Subcutaneous adipose tissue (tissue), 4 donors: ENCODE data around the gene TBC1D5. TPM values are rescaled to one million over a fixed set of nuclear protein-coding genes. Genes with fewer than 3 reads are reported as not detected.

ENCODE experiments used
- total RNA-seq, 4 donors: library from RNA; depleted of rRNA; stranded (reverse); fragments of >200 nt; gene quantifications; one replicate each; pipeline ENCODE4 v1.1.0, GENCODE V29; 2016
- TF ChIP-seq, protein P1 (sequence below): fragments of 450-650 bp; IDR thresholded peaks from one replicate; pipeline ENCODE4 v1.5.1; 2016; ENCODE audit warnings: low read depth, mild to moderate bottlenecking, control low read depth, antibody characterized with exemption, moderate library complexity

TBC1D5 gene
- total RNA-seq, 4 donors from 2014 or later: 76.3 to 91.1 (median 81.3) TPM

DNA sequence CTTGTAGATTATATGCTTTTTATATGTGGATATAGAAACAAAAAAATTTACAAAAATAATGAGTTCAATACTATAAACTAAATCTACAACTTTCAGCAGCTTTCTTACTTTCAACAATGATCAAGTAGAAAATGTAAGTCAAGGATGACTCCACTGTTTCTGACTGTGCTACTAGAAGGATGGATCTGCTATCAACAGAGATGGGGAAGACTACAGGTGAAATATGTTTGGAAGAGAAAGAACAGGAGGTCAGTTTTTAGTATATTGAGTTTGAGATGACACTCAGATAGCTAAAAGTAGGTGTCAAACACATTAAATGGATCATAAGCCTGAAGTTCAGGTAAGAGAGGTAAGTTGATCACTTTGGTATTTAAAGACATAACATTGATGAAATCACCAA is 107.5 kb downstream of the TBC1D5 start:
- TF ChIP-seq, protein P1, sequence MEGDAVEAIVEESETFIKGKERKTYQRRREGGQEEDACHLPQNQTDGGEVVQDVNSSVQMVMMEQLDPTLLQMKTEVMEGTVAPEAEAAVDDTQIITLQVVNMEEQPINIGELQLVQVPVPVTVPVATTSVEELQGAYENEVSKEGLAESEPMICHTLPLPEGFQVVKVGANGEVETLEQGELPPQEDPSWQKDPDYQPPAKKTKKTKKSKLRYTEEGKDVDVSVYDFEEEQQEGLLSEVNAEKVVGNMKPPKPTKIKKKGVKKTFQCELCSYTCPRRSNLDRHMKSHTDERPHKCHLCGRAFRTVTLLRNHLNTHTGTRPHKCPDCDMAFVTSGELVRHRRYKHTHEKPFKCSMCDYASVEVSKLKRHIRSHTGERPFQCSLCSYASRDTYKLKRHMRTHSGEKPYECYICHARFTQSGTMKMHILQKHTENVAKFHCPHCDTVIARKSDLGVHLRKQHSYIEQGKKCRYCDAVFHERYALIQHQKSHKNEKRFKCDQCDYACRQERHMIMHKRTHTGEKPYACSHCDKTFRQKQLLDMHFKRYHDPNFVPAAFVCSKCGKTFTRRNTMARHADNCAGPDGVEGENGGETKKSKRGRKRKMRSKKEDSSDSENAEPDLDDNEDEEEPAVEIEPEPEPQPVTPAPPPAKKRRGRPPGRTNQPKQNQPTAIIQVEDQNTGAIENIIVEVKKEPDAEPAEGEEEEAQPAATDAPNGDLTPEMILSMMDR: no peak

DNA sequence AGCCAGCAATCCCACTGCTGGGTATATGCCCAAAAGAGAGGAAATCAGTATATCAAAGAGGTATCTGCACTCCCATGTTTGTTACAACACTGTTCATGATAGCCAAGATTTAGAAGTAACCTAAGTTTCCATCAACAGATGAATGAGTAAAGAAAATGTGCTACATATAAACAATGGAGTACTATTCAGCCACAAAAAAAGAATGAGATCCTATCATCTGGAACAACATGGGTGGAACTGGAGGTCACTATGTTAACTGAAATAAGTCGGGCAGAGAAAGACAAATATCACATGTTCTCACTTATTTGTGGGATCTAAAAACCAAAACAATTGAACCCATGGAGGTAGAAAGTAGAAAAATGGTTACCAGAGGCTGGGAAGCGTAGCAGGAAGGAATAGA is 108.2 kb downstream of the TBC1D5 start:
- TF ChIP-seq, protein P1: no peak

DNA sequence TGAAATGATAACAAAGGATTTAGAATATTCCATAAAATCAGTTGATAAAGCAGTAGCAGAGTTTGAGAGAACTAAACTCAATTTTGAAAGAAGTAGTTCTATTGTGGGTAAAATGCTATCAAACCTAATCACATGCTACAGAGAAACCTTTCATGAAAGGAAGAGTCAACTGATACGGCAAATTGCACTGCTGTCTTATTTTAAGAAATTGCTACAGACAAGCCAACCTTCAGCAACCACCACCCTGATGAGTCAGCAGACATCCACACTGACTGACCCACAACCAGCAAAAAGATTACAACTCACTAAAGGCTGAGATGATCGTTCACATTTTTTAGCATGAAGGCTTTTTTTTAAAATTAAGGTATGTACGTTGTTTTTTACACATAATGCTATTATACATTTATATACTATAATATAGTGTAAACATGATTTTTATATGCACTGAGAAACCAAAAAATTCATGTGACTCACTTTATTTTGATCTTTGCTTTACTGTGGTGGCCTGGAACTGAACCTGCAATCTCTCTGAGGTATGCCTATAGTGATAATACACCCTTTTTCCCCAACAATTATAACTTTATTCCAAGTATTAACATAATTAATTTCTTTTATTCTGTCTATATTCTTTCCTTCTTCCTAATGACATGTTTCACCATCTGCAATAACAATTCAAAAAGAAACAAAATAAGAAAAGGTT is 109.9 kb downstream of the TBC1D5 start:
- TF ChIP-seq, protein P1: no peak

DNA sequence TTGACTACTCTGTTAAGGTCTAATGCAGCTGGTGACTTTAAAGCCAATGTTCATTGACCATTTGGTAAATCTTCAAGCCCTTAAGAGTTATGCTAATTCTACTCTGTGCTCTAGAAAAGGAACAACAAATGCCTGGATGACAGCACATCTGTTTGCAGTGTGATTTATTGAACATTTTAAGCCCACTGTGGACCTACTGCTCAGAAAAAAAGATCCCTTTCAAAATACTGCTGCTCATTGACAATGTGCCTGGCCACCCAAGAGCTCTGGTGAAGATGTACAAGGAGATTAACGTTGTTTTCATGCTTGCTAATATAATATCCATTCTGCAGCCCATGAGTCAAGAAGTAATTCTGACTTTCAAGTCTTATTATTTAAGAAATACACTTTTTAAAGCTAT is 110.8 kb downstream of the TBC1D5 start:
- TF ChIP-seq, protein P1: no peak

DNA sequence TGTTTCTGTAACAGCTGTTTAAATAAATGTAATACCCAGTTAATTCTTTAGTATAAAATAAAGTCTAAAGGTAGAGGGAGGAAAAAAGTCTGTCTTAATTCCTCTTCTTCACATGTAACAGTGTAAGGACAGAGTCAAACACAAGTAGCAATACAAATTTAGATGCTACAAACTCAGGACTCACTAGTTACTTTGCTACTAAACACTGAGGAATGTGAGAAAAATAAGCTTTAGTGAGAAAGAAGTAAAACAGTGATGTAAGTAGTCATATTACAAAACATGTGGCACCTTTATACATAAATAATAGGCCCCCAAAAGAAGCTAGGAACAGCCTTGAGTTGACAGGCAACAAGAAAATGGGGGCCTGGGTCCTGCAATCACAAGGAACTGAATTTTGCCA is 113.0 kb downstream of the TBC1D5 start:
- TF ChIP-seq, protein P1: no peak

DNA sequence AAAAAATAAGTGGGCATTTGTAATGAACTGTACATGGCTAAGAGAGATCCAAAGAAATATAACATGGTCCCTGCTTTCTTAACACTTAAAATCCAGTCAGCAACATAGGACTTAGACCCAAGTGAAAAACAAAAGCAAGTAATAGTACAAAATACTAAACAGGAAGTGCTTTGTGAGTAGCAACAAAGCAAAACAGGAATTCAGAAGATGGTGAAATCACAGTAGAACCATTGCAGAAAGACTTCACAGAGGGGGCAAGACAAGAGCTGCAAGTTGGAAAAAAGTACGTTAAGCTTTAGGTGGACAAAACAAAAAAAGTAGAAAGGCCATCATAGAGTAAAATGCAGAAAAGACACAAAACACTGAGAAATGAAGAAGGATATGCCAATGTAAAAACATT is 116.0 kb downstream of the TBC1D5 start:
- TF ChIP-seq, protein P1: no peak

DNA sequence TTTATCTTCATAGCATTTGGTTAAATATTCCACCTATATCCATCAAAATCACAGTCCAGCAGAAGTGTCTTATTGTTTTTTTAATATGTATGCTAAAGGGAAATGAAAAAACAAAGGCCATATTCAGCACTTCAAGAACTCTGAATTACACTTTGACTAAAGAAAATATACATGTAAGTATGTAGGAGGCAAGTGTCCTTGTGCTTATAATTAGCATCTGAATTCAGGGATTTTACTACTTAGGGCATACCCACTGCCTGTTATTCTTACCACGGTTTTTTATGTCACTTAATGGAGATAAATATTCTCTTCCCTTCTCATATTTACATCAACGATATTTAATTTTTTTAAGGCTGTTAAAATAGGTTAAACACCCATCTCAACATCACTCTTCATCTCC is 117.3 kb downstream of the TBC1D5 start:
- TF ChIP-seq, protein P1: no peak
